Measurements from ENCODE around the gene CIDEC. TPM values are rescaled to one million over a fixed set of nuclear protein-coding genes. Genes with fewer than 3 reads are reported as not detected.

Gene CIDEC
- total and polyA plus RNA-seq, 2 of the 8 experiments (the other 6 are each of a cell fraction or from before 2014, with no cell fraction given): not detected

DNA sequence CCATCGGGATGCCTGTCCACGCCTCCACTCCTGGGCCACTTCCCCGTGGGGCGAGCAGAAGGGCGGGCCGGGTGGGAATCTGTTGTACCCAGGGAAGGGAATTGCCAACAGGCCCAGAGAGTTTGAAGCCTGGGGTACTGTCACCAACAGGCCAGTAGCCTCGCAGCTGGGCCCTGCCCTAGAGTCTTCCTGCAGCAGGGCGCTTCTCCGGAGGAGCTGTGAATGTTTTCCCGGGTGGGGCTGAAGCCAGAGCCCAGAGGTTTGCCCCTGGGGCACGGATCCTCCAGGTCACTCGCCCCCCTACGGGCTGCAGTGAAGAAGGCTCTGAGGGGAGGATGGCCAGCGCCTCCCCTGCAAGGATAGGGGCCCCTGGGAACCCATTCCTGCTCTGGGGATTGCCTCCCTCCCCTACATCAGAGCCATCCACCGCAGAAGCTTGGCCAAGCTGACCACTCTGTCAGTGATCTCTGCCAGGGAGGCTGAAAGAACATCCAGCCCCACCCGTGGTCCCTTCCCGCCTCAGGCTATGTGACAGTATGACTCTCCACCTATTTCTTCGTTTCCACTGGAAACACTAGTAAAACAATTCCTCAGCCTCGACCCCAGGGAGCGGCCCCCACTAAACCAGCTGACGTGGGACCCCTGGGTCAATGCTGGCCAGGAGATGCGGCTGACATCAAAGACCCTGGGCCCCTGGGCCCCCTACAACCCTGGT, 16.8 kb downstream of the CIDEC start (continued):
- TF ChIP-seq GTF2F1 (IDR thresholded peaks at IDR 0.05; ENCODE audit: borderline replicate concordance, low read depth, low read length): no peak
- TF ChIP-seq CTBP2 (IDR thresholded peaks at IDR 0.05; ENCODE audit: borderline replicate concordance, insufficient read depth, insufficient read length, low read length): no peak
- TF ChIP-seq RNF2 (IDR thresholded peaks at IDR 0.05; ENCODE audit: borderline replicate concordance, low read depth, low read length, missing control alignments, poor library complexity, severe bottlenecking): no peak
- TF ChIP-seq POU5F1 (IDR thresholded peaks at IDR 0.05; ENCODE audit: low read depth, low read length): no peak
- no peak for TF ChIP-seq PHF8 (conservative IDR thresholded peaks at IDR 0.05; ENCODE audit: low read depth, low read length)
- no peak for TF ChIP-seq CHD2 (IDR thresholded peaks at IDR 0.05; ENCODE audit: low read length)
- TF ChIP-seq NANOG (IDR thresholded peaks at IDR 0.05; ENCODE audit: insufficient read depth, low read depth, low read length, poor library complexity, severe bottlenecking): no peak

All from H1 (cell line).